GM12873 (cell line): ENCODE measurements around the gene CDK14.

Experiments
- CTCF ChIP-seq: IDR thresholded peaks from 2 replicates; pipeline ENCODE4 v1.5.1; 2012; ENCODE audit warnings: low read depth, mild to moderate bottlenecking, moderate library complexity, low read length, control low read depth; ENCODE audit not compliant: insufficient read depth; ENCODE audit errors: missing control alignments

CDK14 gene

GRCh38 chr7:90920336-90920735 is 324.2 kb downstream of the CDK14 start:
- no peak for TF ChIP-seq CTCF

- TF ChIP-seq CTCF, result no peak
Observed at GRCh38 chr7:90923541-90923997, 327.4 kb downstream of the CDK14 start.

- TF ChIP-seq CTCF, result peak; percentile 20
Observed at GRCh38 chr7:90928700-90929424, 332.7 kb downstream of the CDK14 start.

GRCh38 chr7:90931986-90932916 is 336.1 kb downstream of the CDK14 start:
- TF ChIP-seq CTCF, result no peak

- no peak for TF ChIP-seq CTCF
Observed at GRCh38 chr7:90933041-90933440, 336.9 kb downstream of the CDK14 start.

- no peak for TF ChIP-seq CTCF
Observed at GRCh38 chr7:90933984-90934383, 337.9 kb downstream of the CDK14 start.

GRCh38 chr7:90938371-90938770 is 342.2 kb downstream of the CDK14 start:
- TF ChIP-seq CTCF, result no peak
